Measurements from ENCODE around the gene LAT.

DNA sequence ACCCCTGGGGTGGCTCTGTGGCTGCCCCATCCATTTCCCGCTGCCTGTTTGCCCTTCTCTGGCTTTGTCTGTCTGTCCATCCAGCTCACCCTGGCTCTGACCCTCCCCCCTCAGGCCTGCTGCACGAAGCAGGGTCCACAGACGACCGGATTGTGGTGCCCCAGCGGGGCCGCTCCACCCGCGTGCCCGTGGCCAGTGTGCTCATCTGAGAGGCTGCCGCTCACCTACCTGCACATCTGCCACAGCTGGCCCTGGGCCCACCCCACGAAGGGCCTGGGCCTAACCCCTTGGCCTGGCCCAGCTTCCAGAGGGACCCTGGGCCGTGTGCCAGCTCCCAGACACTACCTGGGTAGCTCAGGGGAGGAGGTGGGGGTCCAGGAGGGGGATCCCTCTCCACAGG, 761 bp upstream of the LAT start:
- TF ChIP-seq POLR2A (IDR thresholded peaks at IDR 0.05), result no peak
- TF ChIP-seq, protein P1, sequence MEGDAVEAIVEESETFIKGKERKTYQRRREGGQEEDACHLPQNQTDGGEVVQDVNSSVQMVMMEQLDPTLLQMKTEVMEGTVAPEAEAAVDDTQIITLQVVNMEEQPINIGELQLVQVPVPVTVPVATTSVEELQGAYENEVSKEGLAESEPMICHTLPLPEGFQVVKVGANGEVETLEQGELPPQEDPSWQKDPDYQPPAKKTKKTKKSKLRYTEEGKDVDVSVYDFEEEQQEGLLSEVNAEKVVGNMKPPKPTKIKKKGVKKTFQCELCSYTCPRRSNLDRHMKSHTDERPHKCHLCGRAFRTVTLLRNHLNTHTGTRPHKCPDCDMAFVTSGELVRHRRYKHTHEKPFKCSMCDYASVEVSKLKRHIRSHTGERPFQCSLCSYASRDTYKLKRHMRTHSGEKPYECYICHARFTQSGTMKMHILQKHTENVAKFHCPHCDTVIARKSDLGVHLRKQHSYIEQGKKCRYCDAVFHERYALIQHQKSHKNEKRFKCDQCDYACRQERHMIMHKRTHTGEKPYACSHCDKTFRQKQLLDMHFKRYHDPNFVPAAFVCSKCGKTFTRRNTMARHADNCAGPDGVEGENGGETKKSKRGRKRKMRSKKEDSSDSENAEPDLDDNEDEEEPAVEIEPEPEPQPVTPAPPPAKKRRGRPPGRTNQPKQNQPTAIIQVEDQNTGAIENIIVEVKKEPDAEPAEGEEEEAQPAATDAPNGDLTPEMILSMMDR (IDR thresholded peaks at IDR 0.05 in 8 of 11, conservative IDR thresholded peaks at IDR 0.05 in 3 of 11), result no peak
- no peak for TF ChIP-seq POLR2AphosphoS5 (IDR thresholded peaks at IDR 0.05)

All from spleen (tissue), 7 donors.